H7 (cell line): ENCODE results near the gene MYO15B. TPM values are rescaled to one million over a fixed set of nuclear protein-coding genes. Genes with fewer than 3 reads are reported as not detected.

ENCODE experiments used
- DNase-seq: peaks from one replicate; pipeline ENCODE4 v3.0.0; 2012
- H3K27me3 ChIP-seq: 2 replicates; pipeline ENCODE4 v1.6.0; 2011; ENCODE audit warnings: mild to moderate bottlenecking, low read length; ENCODE audit not compliant: control insufficient read depth, insufficient read depth
- H3K36me3 ChIP-seq: replicated peaks from 2 replicates; pipeline ENCODE4 v1.5.1; 2011; ENCODE audit warnings: low read length; ENCODE audit not compliant: control insufficient read depth, insufficient read depth
- H3K4me3 ChIP-seq: 2 replicates; pipeline ENCODE4 v1.5.1; 2011; ENCODE audit warnings: low read depth, mild to moderate bottlenecking, control low read depth, low read length, moderate library complexity; ENCODE audit not compliant: insufficient read depth
- total RNA-seq: library from RNA; depleted of rRNA; stranded (reverse); fragments of >200 nt; shearing (Covaris generic); gene quantifications from 2 replicates; pipeline ENCODE4 v1.2.3, GENCODE V29; 2014

MYO15B gene
- total RNA-seq, 1 experiment from 2014 or later = 9.9 TPM

DNA sequence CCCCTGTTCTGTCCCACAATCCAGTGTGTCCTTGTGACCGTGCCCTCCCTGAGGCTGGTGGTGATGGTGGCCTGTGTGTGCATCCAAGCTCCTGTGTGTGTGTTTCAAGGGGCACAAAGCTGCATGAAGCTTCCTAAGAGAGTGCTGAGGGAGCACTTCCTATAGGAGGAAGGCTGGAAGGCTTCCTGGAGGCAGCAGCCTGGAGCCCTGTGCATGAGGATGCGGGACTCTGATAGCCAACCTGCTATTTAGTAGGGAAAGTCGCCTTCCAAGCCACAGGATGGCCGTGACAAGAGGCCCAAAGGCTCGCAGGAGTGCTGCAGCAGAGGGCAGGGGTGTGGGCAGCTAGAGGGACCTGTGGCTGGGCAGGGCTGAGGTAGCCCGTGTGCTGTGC is 8.3 kb downstream of the MYO15B start:
- no peaks in the 10 kb centered on the region; the same call in 1 of the 2 replicates for H3K27me3 ChIP-seq
- no peaks in the 10 kb centered on the region for H3K36me3 ChIP-seq
- peak; percentile 29 for DNase-seq
- H3K4me3 ChIP-seq = no peak overlapping the region

DNA sequence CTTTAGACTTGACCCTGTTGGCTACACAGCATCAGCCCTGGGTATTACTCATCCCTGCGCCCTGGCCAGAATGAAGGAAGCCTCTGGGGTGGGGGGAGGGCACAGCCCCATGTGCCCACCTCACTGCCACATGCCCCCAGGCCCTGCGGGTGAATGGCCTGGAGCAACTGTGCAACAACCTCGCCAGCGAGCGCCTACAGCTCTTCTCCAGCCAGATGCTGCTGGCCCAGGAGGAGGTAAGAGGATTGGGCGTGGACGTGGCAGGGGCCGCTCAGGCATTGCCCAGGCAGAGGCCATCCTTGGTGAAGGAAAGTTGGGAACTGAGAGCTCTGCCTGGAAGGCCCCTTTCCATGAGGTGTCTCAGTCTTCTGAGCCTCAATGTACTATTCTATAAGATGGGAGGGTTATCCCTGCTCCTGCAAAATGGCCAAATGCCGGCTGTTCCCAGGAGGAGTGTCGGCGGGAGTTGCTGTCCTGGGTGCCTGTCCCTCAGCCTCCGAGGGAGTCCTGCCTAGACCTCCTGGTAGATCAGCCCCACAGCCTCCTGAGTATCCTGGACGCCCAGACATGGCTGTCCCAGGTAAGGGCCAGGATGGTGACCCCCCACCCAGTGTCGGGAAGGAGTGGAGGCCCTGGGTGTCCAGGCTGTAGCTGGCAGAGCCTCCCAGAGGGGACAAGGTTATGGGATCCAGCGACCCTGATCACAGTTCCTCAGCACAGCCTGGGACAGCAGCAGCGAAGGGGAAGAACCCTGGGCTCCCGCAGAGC is 8.9 kb downstream of the MYO15B start:
- no peaks in the 10 kb centered on the region for H3K27me3 ChIP-seq
- H3K36me3 ChIP-seq = no peaks in the 10 kb centered on the region
- H3K4me3 ChIP-seq = no peak overlapping the region
- DNase-seq = peak; percentile 26

DNA sequence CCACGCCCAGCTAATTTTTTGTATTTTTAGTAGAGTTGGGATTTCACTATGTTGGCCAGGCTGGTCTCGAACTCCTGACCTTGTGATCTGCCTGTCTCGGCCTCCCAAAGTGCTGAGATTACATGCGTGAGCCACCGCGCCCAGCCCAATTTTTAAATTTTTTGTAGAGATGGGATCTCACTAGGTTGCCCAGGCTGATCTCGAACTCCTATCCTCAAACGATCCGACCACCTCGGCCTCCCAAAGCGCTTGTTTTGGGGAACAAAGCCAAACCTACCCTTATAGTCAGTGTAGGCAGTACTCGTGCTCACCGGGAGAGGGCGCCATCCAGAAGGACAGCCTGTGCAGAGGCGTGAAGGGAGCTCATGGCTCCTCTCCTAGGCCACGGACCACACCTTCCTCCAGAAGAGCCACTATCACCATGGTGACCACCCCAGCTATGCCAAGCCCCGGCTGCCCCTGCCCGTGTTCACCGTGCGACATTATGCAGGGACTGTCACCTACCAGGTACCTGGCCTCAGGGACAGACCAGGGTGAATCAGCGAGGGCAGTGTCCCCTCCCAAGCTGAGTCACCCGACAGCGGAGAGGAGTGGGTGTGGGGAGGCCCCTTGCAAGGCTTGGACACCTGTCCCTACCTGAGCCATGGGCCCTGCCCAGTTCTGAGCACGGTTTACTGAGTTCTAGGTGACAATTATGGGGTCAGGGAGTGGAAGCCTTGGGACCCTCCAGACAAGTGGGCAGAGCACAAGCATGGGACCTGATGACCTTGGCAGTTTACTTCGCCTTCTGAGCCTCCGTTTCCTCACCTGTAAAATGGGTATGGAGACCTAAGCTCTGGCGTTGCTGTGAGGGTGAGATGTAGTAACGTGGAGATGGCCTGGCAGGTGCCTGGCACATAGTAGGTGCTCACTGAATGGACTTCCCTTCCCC is 13.7 kb downstream of the MYO15B start:
- Histone ChIP-seq H3K36me3 (no peaks in the 10 kb centered on the region), H3K4me3 (no peak overlapping the region), H3K27me3 (no peaks in the 10 kb centered on the region)
- DNase-seq = peak; percentile 95

DNA sequence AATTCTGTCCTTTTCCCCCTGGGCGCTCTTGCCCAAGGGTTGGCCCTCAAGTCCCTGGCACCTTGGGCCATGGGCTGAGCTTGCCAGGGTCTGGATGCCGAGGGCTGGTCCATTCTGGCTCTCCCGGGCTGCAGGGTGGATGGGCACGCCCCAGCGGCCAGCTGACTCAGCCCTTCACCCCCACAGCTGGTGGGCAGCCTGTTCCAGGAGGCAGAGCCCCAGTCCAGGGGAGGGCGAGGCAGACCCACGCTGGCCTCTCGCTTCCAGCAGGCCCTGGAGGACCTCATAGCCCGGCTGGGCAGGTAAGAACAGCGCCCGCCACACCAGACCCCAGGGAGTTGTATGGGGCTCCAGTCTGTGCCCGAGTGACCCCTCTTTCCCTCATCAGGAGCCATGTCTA is 15.0 kb downstream of the MYO15B start:
- Histone ChIP-seq H3K27me3 (no peaks in the 10 kb centered on the region), H3K36me3 (no peaks in the 10 kb centered on the region), H3K4me3 (no peak overlapping the region)
- no peak for DNase-seq

DNA sequence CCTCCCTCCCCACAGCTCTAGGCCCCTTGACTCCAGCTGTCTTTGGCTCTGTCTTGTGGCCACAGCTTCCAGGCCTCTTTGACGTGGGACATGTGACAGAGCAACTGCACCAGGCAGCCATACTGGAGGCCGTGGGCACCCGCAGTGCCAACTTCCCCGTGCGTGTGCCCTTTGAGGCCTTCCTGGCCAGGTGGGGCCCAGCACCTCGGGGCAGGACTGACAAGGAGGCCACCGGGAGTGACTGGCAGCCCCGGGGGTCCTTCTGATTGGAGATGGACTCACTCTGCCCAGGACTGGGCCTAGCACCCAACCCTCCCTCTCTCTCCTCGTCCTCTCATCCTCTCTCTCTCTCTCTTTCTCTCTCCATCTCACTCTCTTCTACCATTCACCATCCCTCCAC is 15.5 kb downstream of the MYO15B start:
- Histone ChIP-seq H3K4me3 (no peak overlapping the region), H3K27me3 (no peaks in the 10 kb centered on the region), H3K36me3 (no peaks in the 10 kb centered on the region)
- DNase-seq = no peak

DNA sequence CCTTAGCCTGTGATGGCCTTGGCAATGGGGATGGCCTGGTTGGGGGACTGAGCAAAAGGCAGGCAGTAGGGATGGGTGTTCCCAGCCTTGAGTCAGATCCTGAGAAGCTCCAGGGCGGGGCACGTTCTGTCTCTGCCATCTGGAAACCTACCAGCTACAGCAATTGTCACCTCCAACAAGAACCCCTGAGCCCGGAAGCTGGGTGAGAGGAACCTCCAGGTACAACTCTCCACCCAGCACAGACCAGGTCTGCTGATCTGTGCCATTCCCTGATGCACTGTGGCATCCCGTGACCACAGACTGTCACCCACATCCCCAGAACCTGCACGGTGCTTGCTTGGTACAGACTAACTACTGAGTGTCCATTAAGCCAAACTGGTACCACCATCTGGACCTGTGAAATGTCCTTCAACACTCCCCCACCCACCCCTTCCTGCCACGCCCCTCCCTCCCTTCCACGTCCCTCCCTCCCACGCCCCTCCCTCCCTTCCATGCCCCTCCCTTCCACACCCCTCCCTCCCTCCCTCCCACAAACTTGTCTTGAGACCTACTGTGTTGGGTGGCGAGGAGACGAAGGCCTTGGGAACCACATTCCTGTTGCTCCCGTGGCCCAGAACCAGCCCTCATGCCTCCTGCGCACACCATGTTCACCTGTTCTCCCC is 16.6 kb downstream of the MYO15B start:
- DNase-seq = no peak
- Histone ChIP-seq H3K36me3 (no peaks in the 10 kb centered on the region), H3K27me3 (no peaks in the 10 kb centered on the region), H3K4me3 (no peak overlapping the region)

DNA sequence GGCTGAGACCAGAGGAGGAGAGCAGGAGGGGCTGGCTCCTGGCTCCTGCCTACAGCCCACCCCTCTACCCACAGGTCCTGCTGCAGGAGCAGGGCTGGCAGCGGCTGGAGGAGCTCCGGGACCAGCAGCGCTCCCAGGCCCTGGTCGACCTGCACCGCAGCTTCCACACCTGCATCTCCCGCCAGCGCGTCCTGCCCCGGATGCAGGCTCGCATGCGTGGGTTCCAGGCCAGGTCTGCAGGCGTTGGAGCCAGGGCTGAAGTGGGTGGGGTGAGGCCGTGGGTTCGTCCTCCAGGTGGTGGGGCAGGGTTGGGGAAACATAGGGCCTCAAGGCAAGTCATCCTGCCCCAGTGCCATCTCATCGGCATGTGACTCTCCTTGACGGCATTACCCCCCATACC is 18.2 kb downstream of the MYO15B start:
- Histone ChIP-seq H3K4me3 (no peak overlapping the region), H3K36me3 (no peaks in the 10 kb centered on the region), H3K27me3 (no peaks in the 10 kb centered on the region)
- no peak for DNase-seq

DNA sequence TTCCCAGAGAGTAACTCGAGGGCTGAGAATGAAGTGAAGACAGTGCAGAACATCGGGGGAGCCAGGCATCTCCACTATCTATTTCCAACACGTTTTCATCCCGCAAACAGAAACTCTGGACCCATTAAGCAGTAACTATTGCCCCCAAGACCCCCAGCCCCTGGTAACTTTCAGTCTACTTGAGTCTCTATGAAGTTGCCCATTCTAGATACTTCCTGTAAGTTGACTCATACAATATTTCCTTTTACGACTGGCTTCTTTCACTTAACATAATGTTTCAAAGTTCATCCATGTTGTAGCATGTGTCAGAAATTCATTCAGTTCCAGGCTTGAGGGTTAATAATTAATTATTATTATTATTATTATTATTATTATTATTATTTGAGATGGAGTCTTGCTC is 19.5 kb downstream of the MYO15B start:
- Histone ChIP-seq H3K36me3 (no peaks in the 10 kb centered on the region), H3K4me3 (no peak overlapping the region), H3K27me3 (no peaks in the 10 kb centered on the region)
- DNase-seq = no peak

DNA sequence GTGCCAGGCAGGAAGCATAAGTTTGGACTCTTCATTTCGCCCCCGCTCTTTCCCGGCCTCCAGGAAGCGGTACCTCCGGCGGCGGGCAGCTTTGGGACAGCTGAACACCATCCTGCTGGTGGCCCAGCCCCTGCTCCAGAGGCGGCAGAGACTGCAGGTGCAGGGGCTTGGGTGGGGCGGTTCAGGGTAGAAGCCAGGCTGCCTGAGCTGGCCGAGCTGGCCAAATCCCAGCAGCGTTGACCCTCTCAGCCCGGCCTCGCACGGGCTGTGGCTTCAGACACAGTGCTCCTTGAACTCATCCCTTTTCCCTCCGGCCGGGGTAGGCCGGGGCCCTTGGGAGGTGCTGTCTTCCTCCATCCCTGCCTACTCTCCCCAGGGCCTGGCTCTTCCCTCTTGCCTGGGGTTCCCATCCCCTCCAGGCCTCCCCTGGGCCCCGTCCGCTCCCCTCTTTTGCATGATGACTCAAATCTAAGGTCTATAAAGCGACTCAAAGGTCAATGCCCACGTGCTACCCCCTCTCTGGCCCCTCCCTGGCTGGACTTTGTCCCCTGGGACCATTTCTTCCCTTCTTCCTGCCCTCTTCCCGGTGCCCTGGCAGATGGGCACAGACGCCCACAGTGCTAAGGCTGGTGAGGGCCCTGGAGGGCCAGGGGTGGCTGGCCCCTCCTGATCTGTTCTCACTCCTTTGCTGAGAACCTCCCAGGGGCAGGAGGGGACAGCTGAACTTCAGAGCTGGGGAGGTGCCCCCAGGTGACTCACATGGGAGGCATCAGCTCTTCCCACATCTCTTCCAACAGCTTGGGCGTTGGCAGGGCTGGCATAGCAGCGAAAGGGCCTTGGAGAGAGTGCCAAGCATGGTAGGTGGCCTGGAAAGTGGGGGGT is 22.7 kb downstream of the MYO15B start:
- no peak overlapping the region for H3K4me3 ChIP-seq
- peak; percentile 65 for DNase-seq
- no peaks in the 10 kb centered on the region for H3K36me3 ChIP-seq
- no peaks in the 10 kb centered on the region for H3K27me3 ChIP-seq

DNA sequence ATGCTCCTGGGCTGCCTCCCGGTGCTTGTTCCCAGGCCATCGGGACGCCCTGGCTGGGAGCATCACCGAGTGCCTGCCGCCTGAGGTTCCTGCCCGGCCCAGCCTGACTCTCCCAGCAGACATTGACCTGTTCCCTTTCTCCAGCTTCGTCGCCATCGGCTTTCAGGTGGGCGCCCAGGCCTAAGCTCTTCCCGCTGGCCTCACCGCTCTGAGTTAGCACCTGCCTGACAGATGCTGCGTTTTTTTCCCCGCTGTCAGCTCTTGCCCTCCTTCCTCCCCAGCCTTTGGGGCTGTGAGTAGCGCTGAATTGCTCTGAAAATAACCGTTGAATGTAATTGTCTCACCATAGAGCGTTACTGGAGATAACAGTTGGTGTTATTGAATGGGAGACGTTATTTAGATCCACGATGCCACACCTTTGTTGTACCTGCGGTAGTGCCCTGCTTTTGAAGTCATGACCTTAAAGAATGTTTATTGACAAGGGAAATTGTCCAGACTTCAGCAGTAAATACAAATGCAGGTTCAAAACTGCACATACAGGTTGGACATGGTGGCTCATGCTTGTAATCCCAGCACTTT is 24.3 kb downstream of the MYO15B start:
- no peaks in the 10 kb centered on the region for H3K36me3 ChIP-seq
- H3K27me3 ChIP-seq = no peaks in the 10 kb centered on the region
- no peak overlapping the region for H3K4me3 ChIP-seq
- DNase-seq = no peak

DNA sequence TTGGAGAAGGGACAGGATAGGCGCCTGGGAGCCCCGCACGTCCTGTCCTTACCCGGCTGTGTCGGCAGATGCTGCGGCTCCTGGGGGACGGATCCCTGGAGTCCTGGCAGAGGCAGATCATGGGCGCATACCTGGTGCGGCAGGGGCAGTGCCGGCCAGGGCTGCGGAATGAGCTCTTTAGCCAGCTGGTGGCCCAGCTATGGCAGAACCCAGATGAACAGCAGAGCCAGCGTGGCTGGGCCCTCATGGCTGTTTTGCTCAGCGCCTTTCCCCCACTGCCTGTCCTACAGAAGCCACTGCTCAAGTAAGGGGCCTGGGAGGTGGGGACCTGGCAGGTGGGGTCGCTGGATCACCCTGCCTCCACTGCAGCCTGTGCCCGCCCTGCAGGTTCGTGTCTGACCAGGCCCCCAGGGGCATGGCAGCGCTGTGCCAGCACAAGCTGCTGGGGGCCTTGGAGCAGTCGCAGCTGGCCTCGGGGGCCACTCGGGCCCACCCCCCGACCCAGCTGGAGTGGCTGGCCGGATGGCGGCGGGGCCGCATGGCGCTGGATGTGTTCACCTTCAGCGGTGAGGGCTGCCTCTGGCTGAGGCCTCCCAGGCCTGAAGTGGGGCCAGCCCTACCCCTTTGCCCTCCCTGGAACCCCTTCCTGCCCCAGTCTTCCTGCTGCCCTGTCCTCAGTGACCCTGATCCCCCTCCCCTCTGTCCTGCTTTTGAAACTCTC is 25.5 kb downstream of the MYO15B start:
- Histone ChIP-seq H3K27me3 (no peaks in the 10 kb centered on the region), H3K36me3 (no peaks in the 10 kb centered on the region), H3K4me3 (no peak overlapping the region)
- DNase-seq = peak; percentile 66

DNA sequence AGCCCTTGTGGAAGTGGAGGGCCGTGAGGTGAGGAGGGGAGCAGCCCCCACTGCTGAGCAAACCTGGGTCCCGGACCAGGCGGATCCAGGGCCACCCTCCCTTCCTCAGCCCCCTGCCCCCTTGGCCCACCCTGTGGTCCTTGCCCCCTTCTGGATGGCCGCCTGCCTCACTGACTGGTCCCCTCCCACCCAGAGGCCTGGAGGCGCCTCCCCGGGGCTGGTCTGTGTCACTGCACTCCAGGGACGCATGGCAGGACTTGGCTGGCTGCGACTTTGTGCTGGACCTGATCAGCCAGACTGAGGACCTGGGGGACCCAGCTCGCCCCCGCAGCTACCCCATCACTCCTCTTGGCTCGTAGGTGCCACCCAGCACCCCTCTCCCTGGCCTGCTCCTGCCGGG is 26.4 kb downstream of the MYO15B start:
- DNase-seq = peak; percentile 93
- H3K4me3 ChIP-seq = no peak overlapping the region
- no peaks in the 10 kb centered on the region for H3K36me3 ChIP-seq
- no peaks in the 10 kb centered on the region for H3K27me3 ChIP-seq

DNA sequence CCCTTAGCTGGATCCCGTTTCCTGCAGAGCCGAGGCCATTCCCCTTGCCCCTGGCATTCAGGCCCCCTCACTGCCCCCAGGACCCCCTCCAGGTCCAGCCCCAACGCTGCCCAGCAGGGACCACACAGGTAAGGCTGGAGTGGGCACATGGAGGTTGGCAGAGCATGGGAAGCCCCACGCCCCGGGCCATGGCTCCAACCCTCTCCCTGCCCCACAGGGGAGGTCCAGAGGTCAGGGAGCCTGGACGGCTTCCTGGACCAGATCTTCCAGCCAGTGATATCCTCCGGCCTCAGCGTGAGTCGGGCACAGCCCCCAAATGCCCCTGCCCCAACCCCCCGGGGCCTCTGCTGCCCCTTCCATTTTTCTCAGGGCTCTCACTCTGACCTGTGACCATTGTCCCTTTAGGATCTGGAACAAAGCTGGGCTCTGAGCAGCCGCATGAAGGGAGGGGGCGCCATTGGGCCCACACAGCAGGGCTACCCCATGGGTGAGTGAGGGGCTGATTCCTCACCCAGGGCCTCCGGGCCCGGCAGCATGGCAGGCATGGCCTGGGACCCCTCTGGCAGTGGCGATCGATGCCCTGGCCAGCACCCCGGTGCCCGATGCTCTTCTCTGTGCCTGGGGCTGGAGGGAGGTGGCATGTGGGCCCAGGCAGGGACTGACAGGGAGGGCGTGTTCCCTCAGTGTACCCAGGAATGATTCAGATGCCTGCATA is 27.1 kb downstream of the MYO15B start:
- Histone ChIP-seq H3K4me3 (no peak overlapping the region), H3K27me3 (no peaks in the 10 kb centered on the region)
- peak; percentile 76 for DNase-seq

More for the DNA sequence above, 27.1 kb downstream of the MYO15B start:
- no peaks in the 10 kb centered on the region for H3K36me3 ChIP-seq
